BE2C (cell line): Measurements from ENCODE around the gene NAA20.

Experiments used
- DNase-seq: peaks from one replicate; pipeline ENCODE4 v3.0.0-alpha.2; 2020
- H3K27me3 ChIP-seq: fragments of 250-450 bp; sonication (Bioruptor Pico); 2 replicates; pipeline ENCODE4 v1.5.1; 2020; ENCODE audit warnings: mild to moderate bottlenecking
- H3K36me3 ChIP-seq: fragments of 250-450 bp; sonication (Bioruptor Pico); 2 replicates; pipeline ENCODE4 v1.5.1; 2020; ENCODE audit warnings: mild to moderate bottlenecking
- H3K4me1 ChIP-seq: fragments of 250-450 bp; sonication (Bioruptor Pico); 2 replicates; pipeline ENCODE4 v1.5.1; 2020
- H3K4me3 ChIP-seq: 2 replicates; pipeline ENCODE4 v1.5.1; 2011; ENCODE audit warnings: low read depth, low read length
- H3K9me3 ChIP-seq: fragments of 250-450 bp; sonication (Bioruptor Pico); 2 replicates; pipeline ENCODE4 v1.5.1; 2020
- TF ChIP-seq, protein P1 (sequence below): IDR thresholded peaks from 2 replicates; pipeline ENCODE4 v1.5.1; 2012; ENCODE audit warnings: mild to moderate bottlenecking, low read depth, low read length

Gene NAA20

DNA sequence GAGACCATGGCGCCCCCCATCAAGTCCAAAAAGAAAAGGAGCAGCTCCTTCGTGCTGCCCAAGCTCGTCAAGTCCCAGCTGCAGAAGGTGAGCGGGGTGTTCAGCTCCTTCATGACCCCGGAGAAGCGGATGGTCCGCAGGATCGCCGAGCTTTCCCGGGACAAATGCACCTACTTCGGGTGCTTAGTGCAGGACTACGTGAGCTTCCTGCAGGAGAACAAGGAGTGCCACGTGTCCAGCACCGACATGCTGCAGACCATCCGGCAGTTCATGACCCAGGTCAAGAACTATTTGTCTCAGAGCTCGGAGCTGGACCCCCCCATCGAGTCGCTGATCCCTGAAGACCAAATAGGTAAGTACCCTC, 41.7 kb upstream of the NAA20 start:
- H3K36me3 ChIP-seq, result no peaks in the 10 kb centered on the region
- peak; percentile 41 for DNase-seq
- no peaks in the 10 kb centered on the region for H3K9me3 ChIP-seq
- H3K4me3 ChIP-seq, result peak overlapping the region; percentile 70
- H3K27me3 ChIP-seq, result no peaks in the 10 kb centered on the region
- no peaks in the 10 kb centered on the region for H3K4me1 ChIP-seq
- TF ChIP-seq, protein P1, sequence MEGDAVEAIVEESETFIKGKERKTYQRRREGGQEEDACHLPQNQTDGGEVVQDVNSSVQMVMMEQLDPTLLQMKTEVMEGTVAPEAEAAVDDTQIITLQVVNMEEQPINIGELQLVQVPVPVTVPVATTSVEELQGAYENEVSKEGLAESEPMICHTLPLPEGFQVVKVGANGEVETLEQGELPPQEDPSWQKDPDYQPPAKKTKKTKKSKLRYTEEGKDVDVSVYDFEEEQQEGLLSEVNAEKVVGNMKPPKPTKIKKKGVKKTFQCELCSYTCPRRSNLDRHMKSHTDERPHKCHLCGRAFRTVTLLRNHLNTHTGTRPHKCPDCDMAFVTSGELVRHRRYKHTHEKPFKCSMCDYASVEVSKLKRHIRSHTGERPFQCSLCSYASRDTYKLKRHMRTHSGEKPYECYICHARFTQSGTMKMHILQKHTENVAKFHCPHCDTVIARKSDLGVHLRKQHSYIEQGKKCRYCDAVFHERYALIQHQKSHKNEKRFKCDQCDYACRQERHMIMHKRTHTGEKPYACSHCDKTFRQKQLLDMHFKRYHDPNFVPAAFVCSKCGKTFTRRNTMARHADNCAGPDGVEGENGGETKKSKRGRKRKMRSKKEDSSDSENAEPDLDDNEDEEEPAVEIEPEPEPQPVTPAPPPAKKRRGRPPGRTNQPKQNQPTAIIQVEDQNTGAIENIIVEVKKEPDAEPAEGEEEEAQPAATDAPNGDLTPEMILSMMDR, result no peak

- Histone ChIP-seq H3K9me3 (no peaks in the 10 kb centered on the region), H3K4me3 (peak overlapping the region; percentile 70), H3K27me3 (no peaks in the 10 kb centered on the region), H3K4me1 (no peaks in the 10 kb centered on the region), H3K36me3 (no peaks in the 10 kb centered on the region)
- TF ChIP-seq, protein P1, result no peak
- peak; percentile 39 for DNase-seq
These were observed 41.3 kb upstream of the NAA20 start for GRCh38 chr20:19975901-19976300.

- Histone ChIP-seq H3K4me1 (no peaks in the 10 kb centered on the region), H3K4me3 (peak overlapping the region; percentile 70), H3K27me3 (no peaks in the 10 kb centered on the region), H3K36me3 (no peaks in the 10 kb centered on the region), H3K9me3 (no peaks in the 10 kb centered on the region)
- no peak for DNase-seq
- TF ChIP-seq, protein P1, result no peak
These were observed 40.4 kb upstream of the NAA20 start for GRCh38 chr20:19976595-19977372.

DNA sequence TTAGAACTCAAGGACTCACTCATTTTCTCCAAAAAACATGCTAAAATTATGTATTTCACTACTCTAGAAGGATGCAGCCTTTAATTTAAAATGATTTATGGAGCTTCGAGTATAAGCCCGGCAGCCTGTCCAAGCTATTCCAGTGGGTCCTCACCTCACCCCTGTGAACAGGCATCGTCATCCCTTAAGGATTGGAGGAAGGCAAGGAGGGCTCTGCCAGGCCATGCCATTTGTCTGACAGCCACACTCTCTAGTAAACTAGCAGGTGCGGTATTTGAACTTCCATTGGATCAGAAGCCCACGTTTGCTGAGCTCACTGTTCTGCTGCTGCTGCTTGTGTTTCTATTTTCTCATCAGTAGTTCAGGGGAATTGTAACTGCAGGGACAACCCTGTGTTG, 39.8 kb upstream of the NAA20 start:
- Histone ChIP-seq H3K4me3 (peak overlapping the region; percentile 70), H3K4me1 (no peaks in the 10 kb centered on the region), H3K9me3 (no peaks in the 10 kb centered on the region), H3K27me3 (no peaks in the 10 kb centered on the region), H3K36me3 (no peaks in the 10 kb centered on the region)
- DNase-seq, result no peak
- TF ChIP-seq, protein P1, result no peak

- H3K27me3 ChIP-seq, result no peaks in the 10 kb centered on the region
- H3K4me3 ChIP-seq, result no peak overlapping the region
- no peaks in the 10 kb centered on the region for H3K36me3 ChIP-seq
- TF ChIP-seq, protein P1, result no peak
- no peak for DNase-seq
- H3K4me1 ChIP-seq, result no peaks in the 10 kb centered on the region
- H3K9me3 ChIP-seq, result no peaks in the 10 kb centered on the region
These were observed 38.5 kb upstream of the NAA20 start for GRCh38 chr20:19978511-19979210.

DNA sequence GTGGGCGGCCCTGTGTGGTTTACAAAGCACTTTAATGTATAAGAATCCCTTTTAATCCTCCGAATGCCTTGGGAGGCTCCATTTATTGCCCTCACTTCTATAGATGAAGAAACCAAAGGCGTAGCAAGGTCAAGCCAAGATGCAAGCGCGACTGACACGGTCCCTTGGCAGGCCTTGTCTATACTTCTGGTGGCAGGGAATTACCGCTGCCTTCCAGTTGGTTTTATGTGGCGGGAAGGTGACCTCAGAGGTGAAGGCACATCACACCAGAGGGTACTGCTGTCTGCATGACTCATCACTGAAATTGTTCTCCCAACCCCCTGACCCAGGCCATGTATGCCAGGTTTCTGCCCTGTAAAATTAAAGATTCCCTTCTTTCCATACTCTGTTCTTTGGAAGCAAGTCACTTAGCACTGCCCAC, 36.1 kb upstream of the NAA20 start:
- TF ChIP-seq, protein P1, result no peak
- Histone ChIP-seq H3K36me3 (no peaks in the 10 kb centered on the region), H3K27me3 (no peaks in the 10 kb centered on the region), H3K4me1 (no peaks in the 10 kb centered on the region), H3K4me3 (no peak overlapping the region), H3K9me3 (no peaks in the 10 kb centered on the region)
- peak; percentile 27 for DNase-seq
